GM12878 (cell line): Measurements from ENCODE around the gene DLG2.

Source experiments
- BRCA1 ChIP-seq: IDR thresholded peaks from 2 replicates; pipeline ENCODE4 v1.6.1; 2011; ENCODE audit warnings: low read depth, low read length, improper control_type of control experiment
- EZH2 ChIP-seq: IDR thresholded peaks from 2 replicates; pipeline ENCODE4 v1.6.1; 2012; ENCODE audit warnings: low read depth, mild to moderate bottlenecking, control low read depth, inconsistent platforms, low read length, borderline replicate concordance; ENCODE audit not compliant: control insufficient read depth
- FOS ChIP-seq: IDR thresholded peaks from 3 replicates; pipeline ENCODE4 v1.6.1; 2011; ENCODE audit warnings: borderline replicate concordance; ENCODE audit not compliant: insufficient read length; ENCODE audit errors: extremely low read depth
- GABPA ChIP-seq: IDR thresholded peaks from 2 replicates; pipeline ENCODE4 v1.6.1; 2014; ENCODE audit warnings: antibody characterized with exemption, low read depth, mild to moderate bottlenecking, inconsistent platforms
- HCFC1 ChIP-seq: fragments of 150-350 bp; IDR thresholded peaks from 2 replicates; pipeline ENCODE4 v1.6.1; 2014; ENCODE audit warnings: low read length
- MYC ChIP-seq: IDR thresholded peaks from 2 replicates; pipeline ENCODE4 v1.6.1; 2011; ENCODE audit warnings: mild to moderate bottlenecking, low read length, moderate library complexity, inconsistent platforms; ENCODE audit not compliant: insufficient read depth, insufficient replicate concordance, insufficient read length, severe bottlenecking
- POLR2A ChIP-seq: IDR thresholded peaks from 2 replicates; pipeline ENCODE4 v1.6.1; 2011; ENCODE audit warnings: low read depth, mild to moderate bottlenecking, low read length
- SIN3A ChIP-seq: IDR thresholded peaks from 2 replicates; pipeline ENCODE4 v1.6.1; 2012; ENCODE audit warnings: low read depth, low read length, improper control_type of control experiment
- SREBF2 ChIP-seq: IDR thresholded peaks from 2 replicates; pipeline ENCODE4 v1.6.1; 2012; ENCODE audit warnings: mild to moderate bottlenecking, low read length
- TF ChIP-seq, protein P1 (sequence below): IDR thresholded peaks from 2 replicates; pipeline ENCODE4 v1.6.1; 2012; ENCODE audit warnings: low read depth, low read length, improper control_type of control experiment
- TF ChIP-seq, protein P2 (sequence below): IDR thresholded peaks from 2 replicates; pipeline ENCODE4 v1.6.1; 2012; ENCODE audit warnings: low read length, inconsistent platforms
- TF ChIP-seq, protein P3 (sequence below): IDR thresholded peaks from 2 replicates; pipeline ENCODE4 v1.6.1; 2011; ENCODE audit warnings: mild to moderate bottlenecking, low read depth, low read length, moderate library complexity; ENCODE audit not compliant: insufficient replicate concordance
- TF ChIP-seq, protein P4 (sequence below), 3 experiments: IDR thresholded peaks in 2 of 3; conservative IDR thresholded peaks in 1 of 3; 2 replicates each; pipeline ENCODE4 v1.5.1; 2011; ENCODE audit warnings: low read depth in 3 of 3, low read length in 3 of 3, mild to moderate bottlenecking in 3 of 3, control low read depth in 2 of 3, moderate library complexity in 2 of 3, inconsistent platforms in 1 of 3, mixed read lengths in 1 of 3; ENCODE audit not compliant: control insufficient read depth in 2 of 3, insufficient read depth in 1 of 3; ENCODE audit errors: extremely low read depth in 1 of 3
- TF ChIP-seq, protein P5 (sequence below): IDR thresholded peaks from 2 replicates; pipeline ENCODE4 v1.6.1; 2012; ENCODE audit warnings: mild to moderate bottlenecking, low read depth, low read length

DNA sequence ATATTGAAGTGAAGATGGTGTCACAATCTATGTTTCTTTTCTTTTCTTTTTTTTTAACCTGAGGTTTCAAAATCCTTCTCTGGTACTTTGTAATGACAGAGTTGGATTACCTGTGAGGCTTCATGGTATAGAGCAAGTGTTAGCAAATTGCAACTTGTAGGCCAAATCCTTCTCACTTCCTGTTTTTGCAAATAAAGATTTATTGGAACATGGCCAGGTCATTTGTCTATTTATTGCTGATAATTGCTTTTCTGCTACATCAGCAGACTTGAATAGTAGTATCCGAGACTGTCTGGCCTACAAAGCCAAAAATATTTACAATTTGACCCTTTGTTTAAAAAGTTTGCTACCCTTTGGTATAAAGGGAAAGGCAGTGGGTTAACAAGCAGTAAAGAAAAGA lies 1281.5 kb downstream of the DLG2 start:
- no peak for TF ChIP-seq POLR2A
- TF ChIP-seq, protein P1, sequence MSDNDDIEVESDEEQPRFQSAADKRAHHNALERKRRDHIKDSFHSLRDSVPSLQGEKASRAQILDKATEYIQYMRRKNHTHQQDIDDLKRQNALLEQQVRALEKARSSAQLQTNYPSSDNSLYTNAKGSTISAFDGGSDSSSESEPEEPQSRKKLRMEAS, result no peak
- TF ChIP-seq, protein P2, sequence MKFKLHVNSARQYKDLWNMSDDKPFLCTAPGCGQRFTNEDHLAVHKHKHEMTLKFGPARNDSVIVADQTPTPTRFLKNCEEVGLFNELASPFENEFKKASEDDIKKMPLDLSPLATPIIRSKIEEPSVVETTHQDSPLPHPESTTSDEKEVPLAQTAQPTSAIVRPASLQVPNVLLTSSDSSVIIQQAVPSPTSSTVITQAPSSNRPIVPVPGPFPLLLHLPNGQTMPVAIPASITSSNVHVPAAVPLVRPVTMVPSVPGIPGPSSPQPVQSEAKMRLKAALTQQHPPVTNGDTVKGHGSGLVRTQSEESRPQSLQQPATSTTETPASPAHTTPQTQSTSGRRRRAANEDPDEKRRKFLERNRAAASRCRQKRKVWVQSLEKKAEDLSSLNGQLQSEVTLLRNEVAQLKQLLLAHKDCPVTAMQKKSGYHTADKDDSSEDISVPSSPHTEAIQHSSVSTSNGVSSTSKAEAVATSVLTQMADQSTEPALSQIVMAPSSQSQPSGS, result no peak
- TF ChIP-seq BRCA1, result no peak
- TF ChIP-seq, protein P3, sequence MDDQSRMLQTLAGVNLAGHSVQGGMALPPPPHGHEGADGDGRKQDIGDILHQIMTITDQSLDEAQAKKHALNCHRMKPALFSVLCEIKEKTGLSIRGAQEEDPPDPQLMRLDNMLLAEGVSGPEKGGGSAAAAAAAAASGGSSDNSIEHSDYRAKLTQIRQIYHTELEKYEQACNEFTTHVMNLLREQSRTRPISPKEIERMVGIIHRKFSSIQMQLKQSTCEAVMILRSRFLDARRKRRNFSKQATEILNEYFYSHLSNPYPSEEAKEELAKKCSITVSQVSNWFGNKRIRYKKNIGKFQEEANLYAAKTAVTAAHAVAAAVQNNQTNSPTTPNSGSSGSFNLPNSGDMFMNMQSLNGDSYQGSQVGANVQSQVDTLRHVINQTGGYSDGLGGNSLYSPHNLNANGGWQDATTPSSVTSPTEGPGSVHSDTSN, result no peak
- TF ChIP-seq, protein P4, sequence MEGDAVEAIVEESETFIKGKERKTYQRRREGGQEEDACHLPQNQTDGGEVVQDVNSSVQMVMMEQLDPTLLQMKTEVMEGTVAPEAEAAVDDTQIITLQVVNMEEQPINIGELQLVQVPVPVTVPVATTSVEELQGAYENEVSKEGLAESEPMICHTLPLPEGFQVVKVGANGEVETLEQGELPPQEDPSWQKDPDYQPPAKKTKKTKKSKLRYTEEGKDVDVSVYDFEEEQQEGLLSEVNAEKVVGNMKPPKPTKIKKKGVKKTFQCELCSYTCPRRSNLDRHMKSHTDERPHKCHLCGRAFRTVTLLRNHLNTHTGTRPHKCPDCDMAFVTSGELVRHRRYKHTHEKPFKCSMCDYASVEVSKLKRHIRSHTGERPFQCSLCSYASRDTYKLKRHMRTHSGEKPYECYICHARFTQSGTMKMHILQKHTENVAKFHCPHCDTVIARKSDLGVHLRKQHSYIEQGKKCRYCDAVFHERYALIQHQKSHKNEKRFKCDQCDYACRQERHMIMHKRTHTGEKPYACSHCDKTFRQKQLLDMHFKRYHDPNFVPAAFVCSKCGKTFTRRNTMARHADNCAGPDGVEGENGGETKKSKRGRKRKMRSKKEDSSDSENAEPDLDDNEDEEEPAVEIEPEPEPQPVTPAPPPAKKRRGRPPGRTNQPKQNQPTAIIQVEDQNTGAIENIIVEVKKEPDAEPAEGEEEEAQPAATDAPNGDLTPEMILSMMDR (IDR thresholded peaks at IDR 0.05 in 2 of 3, conservative IDR thresholded peaks at IDR 0.05 in 1 of 3; ENCODE audit: control insufficient read depth in 2 of 3, extremely low read depth in 1 of 3, insufficient read depth in 1 of 3, low read depth in 3 of 3, low read length in 3 of 3), result no peak
- no peak for TF ChIP-seq SIN3A
- no peak for TF ChIP-seq MYC
- TF ChIP-seq HCFC1, result no peak
- no peak for TF ChIP-seq FOS
- TF ChIP-seq, protein P5, sequence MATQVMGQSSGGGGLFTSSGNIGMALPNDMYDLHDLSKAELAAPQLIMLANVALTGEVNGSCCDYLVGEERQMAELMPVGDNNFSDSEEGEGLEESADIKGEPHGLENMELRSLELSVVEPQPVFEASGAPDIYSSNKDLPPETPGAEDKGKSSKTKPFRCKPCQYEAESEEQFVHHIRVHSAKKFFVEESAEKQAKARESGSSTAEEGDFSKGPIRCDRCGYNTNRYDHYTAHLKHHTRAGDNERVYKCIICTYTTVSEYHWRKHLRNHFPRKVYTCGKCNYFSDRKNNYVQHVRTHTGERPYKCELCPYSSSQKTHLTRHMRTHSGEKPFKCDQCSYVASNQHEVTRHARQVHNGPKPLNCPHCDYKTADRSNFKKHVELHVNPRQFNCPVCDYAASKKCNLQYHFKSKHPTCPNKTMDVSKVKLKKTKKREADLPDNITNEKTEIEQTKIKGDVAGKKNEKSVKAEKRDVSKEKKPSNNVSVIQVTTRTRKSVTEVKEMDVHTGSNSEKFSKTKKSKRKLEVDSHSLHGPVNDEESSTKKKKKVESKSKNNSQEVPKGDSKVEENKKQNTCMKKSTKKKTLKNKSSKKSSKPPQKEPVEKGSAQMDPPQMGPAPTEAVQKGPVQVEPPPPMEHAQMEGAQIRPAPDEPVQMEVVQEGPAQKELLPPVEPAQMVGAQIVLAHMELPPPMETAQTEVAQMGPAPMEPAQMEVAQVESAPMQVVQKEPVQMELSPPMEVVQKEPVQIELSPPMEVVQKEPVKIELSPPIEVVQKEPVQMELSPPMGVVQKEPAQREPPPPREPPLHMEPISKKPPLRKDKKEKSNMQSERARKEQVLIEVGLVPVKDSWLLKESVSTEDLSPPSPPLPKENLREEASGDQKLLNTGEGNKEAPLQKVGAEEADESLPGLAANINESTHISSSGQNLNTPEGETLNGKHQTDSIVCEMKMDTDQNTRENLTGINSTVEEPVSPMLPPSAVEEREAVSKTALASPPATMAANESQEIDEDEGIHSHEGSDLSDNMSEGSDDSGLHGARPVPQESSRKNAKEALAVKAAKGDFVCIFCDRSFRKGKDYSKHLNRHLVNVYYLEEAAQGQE, result no peak
- no peak for TF ChIP-seq EZH2
- no peak for TF ChIP-seq SREBF2
- no peak for TF ChIP-seq GABPA
